Measurements from ENCODE around the gene PER3.
"Not testable (repeated sequence)": the region's sequence is repeated elsewhere in the genome, so short reads cannot be mapped to it uniquely, and the experiment has no call there.

GRCh38 chr1:7791027-7791426 lies 6.9 kb downstream of the PER3 start:
- not testable (repeated sequence) for TF ChIP-seq CTCF (IDR thresholded peaks at IDR 0.05; ENCODE audit: low read depth, low read length, poor library complexity, severe bottlenecking); EZH2phosphoT487 (IDR thresholded peaks at IDR 0.05; ENCODE audit: borderline replicate concordance, low read length)

Measured in DOHH2 (cell line).